Tibial nerve (tissue), 4 donors: ENCODE data around the gene USP48. TPM values are rescaled to one million over a fixed set of nuclear protein-coding genes. Genes with fewer than 3 reads are reported as not detected.

Source experiments
- DNase-seq, 2 donors: peaks; one replicate each; pipeline ENCODE4 v3.0.0-alpha.2; 2019; ENCODE audit warnings: low spot score in 2 of 2
- H3K27ac ChIP-seq, 4 donors: fragments of 200-600 bp; sonication (generic) in 3 of 4; one replicate each; pipeline ENCODE4 v1.5.1; 2017 to 2019; ENCODE audit warnings: mild to moderate bottlenecking in 1 of 4
- H3K27me3 ChIP-seq, 2 donors: fragments of 200-600 bp; sonication (generic) in 1 of 2; one replicate each; pipeline versions ENCODE4 v1.5.1 to v1.6.0; 2017 to 2019
- H3K36me3 ChIP-seq, 3 donors: fragments of 200-600 bp; sonication (generic); one replicate each; pipeline ENCODE4 v1.5.1; 2018 to 2019
- H3K4me1 ChIP-seq, 4 donors: fragments of 200-600 bp; sonication (generic) in 3 of 4; one replicate each; pipeline ENCODE4 v1.5.1; 2017 to 2019
- H3K4me3 ChIP-seq, 4 donors: fragments of 200-600 bp; sonication (generic) in 3 of 4; one replicate each; pipeline ENCODE4 v1.5.1; 2017 to 2019; ENCODE audit warnings: mild to moderate bottlenecking in 1 of 4, moderate library complexity in 1 of 4
- H3K9me3 ChIP-seq, 4 donors: fragments of 200-600 bp; sonication (generic) in 3 of 4; one replicate each; pipeline ENCODE4 v1.5.1; 2017 to 2019
- EP300 ChIP-seq, 2 donors: sonication (generic); formaldehyde crosslinking; IDR thresholded peaks; one replicate each; pipeline ENCODE4 v1.6.1; 2017; ENCODE audit warnings: antibody characterized with exemption in 2 of 2, mild to moderate bottlenecking in 1 of 2
- POLR2A ChIP-seq, 2 donors: fragments of 450-650 bp; IDR thresholded peaks; one replicate each; pipeline ENCODE4 v1.6.1; 2017; ENCODE audit warnings: antibody characterized with exemption in 2 of 2, mild to moderate bottlenecking in 2 of 2, moderate library complexity in 2 of 2
- WGBS, 2 donors: methylation state at CpG; one replicate each; pipeline ENCODE4 v1.1.5; 2018; 5-methylcytosine and 5-hydroxymethylcytosine counted together
- total RNA-seq, 4 donors: library from RNA; depleted of rRNA; stranded (reverse); fragments of >200 nt; gene quantifications; one replicate each; pipeline ENCODE4 v1.1.0, GENCODE V29; 2016
- TF ChIP-seq, protein P1 (sequence below), 5 experiments: fragments of 200-600 bp in 3 of 5; fragments of 450-650 bp in 2 of 5; sonication (generic) in 3 of 5; IDR thresholded peaks; one replicate each; pipeline ENCODE4 v1.5.1; 2016 to 2019; ENCODE audit warnings: antibody characterized with exemption in 5 of 5, mild to moderate bottlenecking in 3 of 5, moderate library complexity in 2 of 5

Gene USP48
- total RNA-seq, 4 donors from 2014 or later, result 51.1 to 65.9 (median 58.7) TPM

DNA sequence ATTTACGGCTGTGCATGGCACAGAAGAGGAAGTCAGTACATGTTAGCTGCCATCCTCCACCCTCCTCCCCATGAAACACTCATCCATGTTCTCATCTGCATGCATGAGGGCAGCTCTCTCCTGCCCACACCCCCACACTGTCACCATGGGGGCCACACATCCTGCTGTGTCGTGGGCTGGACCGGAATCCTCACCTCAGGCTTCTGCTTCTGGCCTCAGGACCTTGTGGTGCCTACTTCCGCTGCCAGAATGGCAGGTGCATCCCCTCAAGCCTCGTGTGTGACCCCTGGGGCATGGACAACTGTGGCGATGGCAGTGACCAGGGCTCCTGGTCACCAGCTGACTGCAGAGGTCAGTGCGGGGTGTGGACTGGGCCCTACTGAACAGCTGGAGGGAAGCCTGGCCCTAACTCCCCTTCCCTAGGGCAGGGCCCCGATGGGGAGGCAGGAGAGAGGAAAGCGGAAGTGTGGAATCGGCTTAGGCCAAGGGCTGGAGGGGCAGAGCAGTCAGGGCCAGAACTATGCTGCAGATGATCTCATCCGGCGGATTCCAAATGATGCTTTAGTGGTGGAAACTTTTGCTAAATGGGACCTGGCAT lies 32.9 kb upstream of the USP48 start:
- Histone ChIP-seq H3K27me3 (peaks cover 0 to 17% of the 10 kb centered on the region in 2 donors), H3K36me3 (peaks cover 0 to 12% (median 0%) of the 10 kb centered on the region in 3 donors), H3K9me3 (no peaks in the 10 kb centered on the region), H3K4me3 (no peak overlapping the region), H3K4me1 (peaks cover 0 to 18% (median 3%) of the 10 kb centered on the region in 4 donors), H3K27ac (no peak overlapping the region)
- 56 to 58% methylated on average over 12 of the region's 12 CpGs for WGBS, 2 donors
- TF ChIP-seq, protein P1, sequence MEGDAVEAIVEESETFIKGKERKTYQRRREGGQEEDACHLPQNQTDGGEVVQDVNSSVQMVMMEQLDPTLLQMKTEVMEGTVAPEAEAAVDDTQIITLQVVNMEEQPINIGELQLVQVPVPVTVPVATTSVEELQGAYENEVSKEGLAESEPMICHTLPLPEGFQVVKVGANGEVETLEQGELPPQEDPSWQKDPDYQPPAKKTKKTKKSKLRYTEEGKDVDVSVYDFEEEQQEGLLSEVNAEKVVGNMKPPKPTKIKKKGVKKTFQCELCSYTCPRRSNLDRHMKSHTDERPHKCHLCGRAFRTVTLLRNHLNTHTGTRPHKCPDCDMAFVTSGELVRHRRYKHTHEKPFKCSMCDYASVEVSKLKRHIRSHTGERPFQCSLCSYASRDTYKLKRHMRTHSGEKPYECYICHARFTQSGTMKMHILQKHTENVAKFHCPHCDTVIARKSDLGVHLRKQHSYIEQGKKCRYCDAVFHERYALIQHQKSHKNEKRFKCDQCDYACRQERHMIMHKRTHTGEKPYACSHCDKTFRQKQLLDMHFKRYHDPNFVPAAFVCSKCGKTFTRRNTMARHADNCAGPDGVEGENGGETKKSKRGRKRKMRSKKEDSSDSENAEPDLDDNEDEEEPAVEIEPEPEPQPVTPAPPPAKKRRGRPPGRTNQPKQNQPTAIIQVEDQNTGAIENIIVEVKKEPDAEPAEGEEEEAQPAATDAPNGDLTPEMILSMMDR (IDR thresholded peaks at IDR 0.05), result no peak
- no peak for TF ChIP-seq EP300 (IDR thresholded peaks at IDR 0.05)
- TF ChIP-seq POLR2A (IDR thresholded peaks at IDR 0.05), result no peak
- DNase-seq, result no peak

DNA sequence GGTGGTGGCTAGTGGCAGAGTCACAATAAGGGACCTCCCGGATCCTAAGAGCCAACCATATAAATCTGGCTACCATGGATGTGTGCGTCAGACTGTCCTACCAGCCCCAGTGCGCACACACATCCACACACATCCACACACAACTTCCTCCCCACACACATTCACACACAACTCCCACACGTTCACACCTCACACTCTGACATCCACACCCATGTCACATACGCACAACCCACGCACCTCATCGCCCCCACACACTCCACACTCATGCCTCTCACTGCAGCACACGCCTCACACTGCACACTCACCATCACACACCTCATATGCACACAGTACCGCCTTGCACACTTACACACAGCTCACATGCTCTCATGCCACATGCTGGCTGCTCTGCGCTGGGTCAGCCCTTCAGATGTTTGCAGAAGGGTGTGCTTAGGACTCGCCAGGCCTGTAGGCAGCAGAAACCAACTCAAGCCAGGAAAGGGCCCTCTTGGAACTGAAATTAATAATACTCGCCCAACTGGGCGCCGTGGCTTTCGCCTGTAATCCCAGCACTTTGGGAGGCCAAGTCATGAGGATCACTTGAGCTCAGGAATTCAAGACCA lies 32.1 kb upstream of the USP48 start:
- no peak overlapping the region for H3K4me3 ChIP-seq
- DNase-seq, result no peak

DNA sequence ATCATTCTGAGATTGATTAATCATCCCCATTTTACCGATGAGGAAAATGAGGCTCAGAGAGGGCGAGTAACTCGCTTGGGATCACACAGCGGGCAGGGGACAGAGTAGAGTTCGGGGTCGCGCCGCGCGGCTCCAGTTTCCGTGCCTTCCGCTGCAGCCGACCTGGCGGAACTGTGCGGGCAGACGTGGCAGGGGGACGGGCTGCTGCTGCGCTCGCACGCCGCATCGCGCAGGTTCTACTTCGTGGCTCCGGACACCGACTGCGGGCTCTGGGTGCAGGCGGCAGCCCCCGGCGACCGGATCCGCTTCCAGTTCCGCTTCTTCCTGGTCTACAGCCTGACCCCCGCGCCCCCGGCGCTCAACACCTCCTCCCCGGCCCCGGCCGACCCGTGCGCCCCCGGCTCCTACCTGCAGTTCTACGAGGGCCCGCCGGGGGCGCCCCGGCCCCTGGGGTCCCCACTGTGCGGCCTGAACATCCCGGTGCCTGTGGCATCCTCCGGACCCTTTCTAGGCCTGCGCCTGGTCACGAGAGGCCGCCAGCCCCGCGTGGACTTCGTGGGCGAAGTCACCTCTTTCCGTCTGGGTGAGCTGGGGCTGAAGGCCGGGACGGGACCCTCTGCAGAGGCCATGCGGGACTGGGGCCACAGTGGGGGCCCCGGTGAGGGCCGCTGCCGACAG lies 31.4 kb upstream of the USP48 start:
- Histone ChIP-seq H3K36me3 (peaks cover 0 to under 1% (median 0%) of the 10 kb centered on the region in 3 donors), H3K27ac (no peak overlapping the region), H3K27me3 (peaks cover 0 to 17% of the 10 kb centered on the region in 2 donors), H3K4me3 (peak overlapping the region in 3 of 4 donors; percentile 9 to 40 (median 31)), H3K4me1 (peaks cover 0 to 18% (median 3%) of the 10 kb centered on the region in 4 donors), H3K9me3 (no peaks in the 10 kb centered on the region)
- 21 to 23% methylated on average over 51 to 55 of the region's 65 CpGs for WGBS, 2 donors
- TF ChIP-seq, protein P1 (IDR thresholded peaks at IDR 0.05), result peak; percentile 26 to 51 (median 45)
- TF ChIP-seq EP300 (IDR thresholded peaks at IDR 0.05), result no peak
- no peak for DNase-seq

More for the DNA sequence above, 32.1 kb upstream of the USP48 start:
- H3K36me3 ChIP-seq, result peaks cover 0 to 7% (median 0%) of the 10 kb centered on the region in 3 donors
- no peaks in the 10 kb centered on the region for H3K9me3 ChIP-seq
- peaks cover 0 to 17% of the 10 kb centered on the region in 2 donors for H3K27me3 ChIP-seq
- peaks cover 0 to 18% (median 3%) of the 10 kb centered on the region in 4 donors for H3K4me1 ChIP-seq
- TF ChIP-seq EP300 (IDR thresholded peaks at IDR 0.05) (no peak), POLR2A (IDR thresholded peaks at IDR 0.05) (no peak)
- TF ChIP-seq, protein P1 (IDR thresholded peaks at IDR 0.05), result no peak
- no peak overlapping the region for H3K27ac ChIP-seq
- WGBS, 2 donors, result 91 to 95% methylated on average over 15 of the region's 15 CpGs

DNA sequence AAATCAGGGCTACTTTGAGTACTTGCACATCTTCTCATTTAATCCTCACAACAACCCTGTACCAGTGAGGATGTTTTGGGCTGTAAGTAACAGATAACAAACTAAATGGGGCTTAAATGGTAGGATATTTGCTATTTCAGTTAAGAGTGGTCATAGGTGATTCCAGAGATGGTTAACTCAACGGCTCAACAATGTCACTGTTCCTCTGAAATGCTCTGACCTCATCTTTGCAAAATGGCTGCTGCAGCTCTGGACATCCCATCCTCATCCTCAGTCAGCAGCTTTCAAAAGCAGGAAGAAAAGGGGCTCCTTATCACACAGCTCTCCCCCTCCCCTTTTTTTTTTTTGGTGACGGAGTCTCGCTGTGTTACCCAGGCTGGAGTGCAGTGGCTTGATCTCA lies 30.6 kb upstream of the USP48 start:
- H3K27me3 ChIP-seq, result peaks cover 0 to 17% of the 10 kb centered on the region in 2 donors
- H3K36me3 ChIP-seq, result no peaks in the 10 kb centered on the region
- H3K27ac ChIP-seq, result no peak overlapping the region
- TF ChIP-seq POLR2A (IDR thresholded peaks at IDR 0.05) (no peak), EP300 (IDR thresholded peaks at IDR 0.05) (no peak)
- TF ChIP-seq, protein P1 (IDR thresholded peaks at IDR 0.05), result no peak
- WGBS, 2 donors, result 90 to 94% methylated on average over 3 of the region's 3 CpGs
- no peak overlapping the region for H3K4me3 ChIP-seq
- peaks cover 0 to 12% (median 3%) of the 10 kb centered on the region in 4 donors for H3K4me1 ChIP-seq
- H3K9me3 ChIP-seq, result no peaks in the 10 kb centered on the region
- no peak for DNase-seq

DNA sequence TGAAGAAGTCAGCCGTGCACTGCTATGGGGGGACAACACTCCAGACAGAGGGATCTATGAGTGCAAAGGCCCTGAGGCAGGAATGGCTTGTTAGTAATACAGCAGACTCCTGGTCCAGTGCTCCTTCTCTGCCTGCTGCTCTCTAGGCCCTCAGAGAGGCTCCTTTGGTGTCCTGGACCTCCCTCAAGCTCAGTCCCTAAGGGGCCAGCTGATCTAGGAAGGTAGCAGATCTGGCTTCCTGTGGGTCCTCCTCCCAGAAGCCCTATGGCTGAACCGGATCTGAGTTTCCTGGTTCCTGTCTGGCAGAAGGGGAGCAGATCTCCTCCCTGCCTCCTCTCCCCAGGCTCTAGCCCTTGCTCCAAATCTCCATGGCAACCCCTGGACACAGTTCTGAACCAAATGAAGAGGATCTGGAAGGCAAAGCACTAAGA lies 28.9 kb upstream of the USP48 start, which contains the start of gene LDLRAD2:
Gene LDLRAD2 (plus strand): TSS at position 391 of the 431 bp plus-strand sequence. CDS start 187 bp downstream, outside the sequence.
- peaks cover 0 to 12% (median 3%) of the 10 kb centered on the region in 4 donors for H3K4me1 ChIP-seq
- no peaks in the 10 kb centered on the region for H3K9me3 ChIP-seq
- no peaks in the 10 kb centered on the region for H3K36me3 ChIP-seq
- WGBS, 2 donors, result 45 to 57% methylated on average over 2 of the region's 2 CpGs
- H3K4me3 ChIP-seq, result no peak within 1 kb of the TSS
- peaks cover 0 to 17% of the 10 kb centered on the region in 2 donors for H3K27me3 ChIP-seq
- TF ChIP-seq, protein P1 (IDR thresholded peaks at IDR 0.05), result no peak
- TF ChIP-seq POLR2A (IDR thresholded peaks at IDR 0.05), result no peak
- TF ChIP-seq EP300 (IDR thresholded peaks at IDR 0.05), result no peak
- H3K27ac ChIP-seq, result no peak within 1 kb of the TSS
- no peak for DNase-seq
